Activated CD4-positive, alpha-beta T cell treated with anti-CD3 and anti-CD28 coated beads, Interleukin-2, amount 50 U/mL, for 48 hours (primary cell): ENCODE measurements around the gene PAPSS1.
"Not testable (repeated sequence)": the region's sequence is repeated elsewhere in the genome, so short reads cannot be mapped to it uniquely, and the experiment has no call there.

Experiments used
- DNase-seq, 2 experiments: peaks; one replicate each; pipeline ENCODE4 v3.0.0-alpha.2; 2020

The PAPSS1 gene

GRCh38 chr4:107719922-107720722, at the start of gene PAPSS1:
PAPSS1 (minus strand) TSS chr4:107720234; CDS start chr4:107720179, 55 bp downstream.
- peak; percentile 94 to 96 for DNase-seq

GRCh38 chr4:107760281-107760947, 40.4 kb upstream of the PAPSS1 start:
- no peak for DNase-seq

GRCh38 chr4:107757864-107758476, 37.9 kb upstream of the PAPSS1 start:
- no peak for DNase-seq

- DNase-seq = no peak
Observed at GRCh38 chr4:107757283-107757682, 37.2 kb upstream of the PAPSS1 start.

- DNase-seq = no peak
Observed at GRCh38 chr4:107755841-107756356, 35.9 kb upstream of the PAPSS1 start.

- DNase-seq = no peak
Observed at GRCh38 chr4:107751670-107752069, 31.6 kb upstream of the PAPSS1 start.

- no peak for DNase-seq
Observed at GRCh38 chr4:107747748-107748486, 27.9 kb upstream of the PAPSS1 start.

GRCh38 chr4:107746161-107746560, 26.1 kb upstream of the PAPSS1 start:
- no peak for DNase-seq

GRCh38 chr4:107744532-107744931, 24.5 kb upstream of the PAPSS1 start:
- DNase-seq = no peak

GRCh38 chr4:107743532-107743931, 23.5 kb upstream of the PAPSS1 start:
- DNase-seq = no peak

GRCh38 chr4:107742791-107743190, 22.8 kb upstream of the PAPSS1 start:
- DNase-seq = no peak

- no peak for DNase-seq
Observed at GRCh38 chr4:107742196-107742595, 22.2 kb upstream of the PAPSS1 start.

GRCh38 chr4:107740950-107741701, 21.1 kb upstream of the PAPSS1 start:
- no peak for DNase-seq

GRCh38 chr4:107740381-107740780, 20.3 kb upstream of the PAPSS1 start:
- DNase-seq = no peak

- no peak for DNase-seq
Observed at GRCh38 chr4:107737450-107737849, 17.4 kb upstream of the PAPSS1 start.

GRCh38 chr4:107736924-107737448, 17.0 kb upstream of the PAPSS1 start:
- DNase-seq = peak; percentile 27 to 40

GRCh38 chr4:107736037-107736436, 16.0 kb upstream of the PAPSS1 start:
- no peak for DNase-seq

- no peak for DNase-seq
Observed at GRCh38 chr4:107734120-107734519, 14.1 kb upstream of the PAPSS1 start.

GRCh38 chr4:107733431-107733925, 13.4 kb upstream of the PAPSS1 start:
- no peak for DNase-seq

GRCh38 chr4:107729050-107729449, 9.0 kb upstream of the PAPSS1 start:
- DNase-seq = not testable (repeated sequence)

- DNase-seq = not testable (repeated sequence)
Observed at GRCh38 chr4:107726131-107726925, 6.3 kb upstream of the PAPSS1 start.
